Activated naive CD8-positive, alpha-beta T cell (primary cell): ENCODE results near the gene MKRN2.
"Not testable (repeated sequence)": the region's sequence is repeated elsewhere in the genome, so short reads cannot be mapped to it uniquely, and the experiment has no call there.

Source experiments
- H3K27ac Mint-ChIP-seq: one replicate; pipeline ENCODE4 v1.8.0; 2021; ENCODE audit warnings: mixed read lengths
- H3K27me3 Mint-ChIP-seq: one replicate; pipeline ENCODE4 v1.8.0; 2021; ENCODE audit warnings: mixed read lengths
- H3K36me3 Mint-ChIP-seq: one replicate; pipeline ENCODE4 v1.8.0; 2021; ENCODE audit warnings: mixed read lengths
- H3K4me1 Mint-ChIP-seq: one replicate; pipeline ENCODE4 v1.8.0; 2021; ENCODE audit warnings: low read depth, mixed read lengths
- H3K4me3 Mint-ChIP-seq: one replicate; pipeline ENCODE4 v1.8.0; 2021; ENCODE audit warnings: mild to moderate bottlenecking, mixed read lengths
- H3K9me3 Mint-ChIP-seq: one replicate; pipeline ENCODE4 v1.8.0; 2021; ENCODE audit warnings: low read depth, mixed read lengths

The MKRN2 gene

GRCh38 chr3:12541625-12542024 is 15.3 kb upstream of the MKRN2 start:
- Mint-ChIP-seq H3K27ac (no peak overlapping the region), H3K4me1 (peaks cover 2% of the 10 kb centered on the region)

GRCh38 chr3:12543497-12543896 is 13.4 kb upstream of the MKRN2 start:
- H3K36me3 Mint-ChIP-seq, H3K4me3 Mint-ChIP-seq, H3K4me1 Mint-ChIP-seq, H3K27ac Mint-ChIP-seq, H3K27me3 Mint-ChIP-seq, H3K9me3 Mint-ChIP-seq: not testable (repeated sequence)

More at GRCh38 chr3:12541625-12542024, 15.3 kb upstream of the MKRN2 start:
- Mint-ChIP-seq H3K27me3 (no peaks in the 10 kb centered on the region), H3K9me3 (no peaks in the 10 kb centered on the region), H3K4me3 (no peak overlapping the region), H3K36me3 (no peaks in the 10 kb centered on the region)

GRCh38 chr3:12544652-12545472 is 12.0 kb upstream of the MKRN2 start:
- Mint-ChIP-seq H3K4me1 (peaks cover 2% of the 10 kb centered on the region), H3K27me3 (no peaks in the 10 kb centered on the region), H3K4me3 (no peak overlapping the region), H3K9me3 (no peaks in the 10 kb centered on the region), H3K27ac (no peak overlapping the region), H3K36me3 (no peaks in the 10 kb centered on the region)

GRCh38 chr3:12545473-12545791 is 11.5 kb upstream of the MKRN2 start, which contains the start of gene MKRN2OS:
MKRN2OS (minus strand) TSS chr3:12545499; CDS start chr3:12545464, 35 bp downstream.
- H3K36me3 Mint-ChIP-seq, result no peaks in the 10 kb centered on the region
- no peaks in the 10 kb centered on the region for H3K9me3 Mint-ChIP-seq
- H3K4me1 Mint-ChIP-seq, result peaks cover 2% of the 10 kb centered on the region
- no peak within 1 kb of the TSS for H3K4me3 Mint-ChIP-seq
- no peak within 1 kb of the TSS for H3K27ac Mint-ChIP-seq
- H3K27me3 Mint-ChIP-seq, result no peaks in the 10 kb centered on the region

GRCh38 chr3:12549971-12550760 is 6.7 kb upstream of the MKRN2 start:
- H3K27me3 Mint-ChIP-seq, result peaks cover 8% of the 10 kb centered on the region
- H3K36me3 Mint-ChIP-seq, result no peaks in the 10 kb centered on the region
- no peak overlapping the region for H3K4me3 Mint-ChIP-seq
- no peak overlapping the region for H3K27ac Mint-ChIP-seq
- peaks cover 9% of the 10 kb centered on the region for H3K4me1 Mint-ChIP-seq
- H3K9me3 Mint-ChIP-seq, result no peaks in the 10 kb centered on the region

- H3K4me3 Mint-ChIP-seq, result peak overlapping the region; percentile 86
- peaks cover 2% of the 10 kb centered on the region for H3K36me3 Mint-ChIP-seq
- H3K4me1 Mint-ChIP-seq, result peaks cover 33% of the 10 kb centered on the region
- H3K27ac Mint-ChIP-seq, result no peak overlapping the region
- H3K9me3 Mint-ChIP-seq, result no peaks in the 10 kb centered on the region
- H3K27me3 Mint-ChIP-seq, result peaks cover 15% of the 10 kb centered on the region
Observed at GRCh38 chr3:12553921-12554391, 2.9 kb upstream of the MKRN2 start.

GRCh38 chr3:12556314-12556689 is 585 bp upstream of the MKRN2 start:
- H3K27me3 Mint-ChIP-seq, result peaks cover 15% of the 10 kb centered on the region
- peaks cover 56% of the 10 kb centered on the region for H3K4me1 Mint-ChIP-seq
- H3K9me3 Mint-ChIP-seq, result no peaks in the 10 kb centered on the region
- peak overlapping the region; percentile 97 for H3K4me3 Mint-ChIP-seq
- peak overlapping the region; percentile 64 for H3K27ac Mint-ChIP-seq
- peaks cover 4% of the 10 kb centered on the region for H3K36me3 Mint-ChIP-seq

- Mint-ChIP-seq H3K4me3 (peak overlapping the region; percentile 97), H3K4me1 (peaks cover 69% of the 10 kb centered on the region), H3K27ac (peak overlapping the region; percentile 92), H3K27me3 (peaks cover 15% of the 10 kb centered on the region), H3K9me3 (no peaks in the 10 kb centered on the region), H3K36me3 (peaks cover 4% of the 10 kb centered on the region)
Observed at GRCh38 chr3:12557473-12558100, 700 bp downstream of the MKRN2 start.

- Mint-ChIP-seq H3K4me3 (peak overlapping the region; percentile 97), H3K9me3 (no peaks in the 10 kb centered on the region), H3K4me1 (peaks cover 68% of the 10 kb centered on the region), H3K36me3 (peaks cover 4% of the 10 kb centered on the region), H3K27me3 (peaks cover 11% of the 10 kb centered on the region), H3K27ac (peak overlapping the region; percentile 50)
Observed at GRCh38 chr3:12558706-12559105, 1.8 kb downstream of the MKRN2 start.

GRCh38 chr3:12559520-12559919 is 2.6 kb downstream of the MKRN2 start:
- H3K9me3 Mint-ChIP-seq, result no peaks in the 10 kb centered on the region
- peaks cover 63% of the 10 kb centered on the region for H3K4me1 Mint-ChIP-seq
- H3K4me3 Mint-ChIP-seq, result peak overlapping the region; percentile 97
- no peak overlapping the region for H3K27ac Mint-ChIP-seq
- H3K27me3 Mint-ChIP-seq, result peaks cover 9% of the 10 kb centered on the region
- H3K36me3 Mint-ChIP-seq, result peaks cover 5% of the 10 kb centered on the region

- Mint-ChIP-seq H3K27ac (peak overlapping the region; percentile 91), H3K27me3 (peaks cover 3% of the 10 kb centered on the region), H3K9me3 (no peaks in the 10 kb centered on the region), H3K4me1 (peaks cover 65% of the 10 kb centered on the region), H3K4me3 (peak overlapping the region; percentile 72), H3K36me3 (peaks cover 13% of the 10 kb centered on the region)
Observed at GRCh38 chr3:12560505-12561190, 3.8 kb downstream of the MKRN2 start.

- H3K36me3 Mint-ChIP-seq, result peaks cover 15% of the 10 kb centered on the region
- H3K27ac Mint-ChIP-seq, result peak overlapping the region; percentile 91
Observed at GRCh38 chr3:12561397-12561796, 4.5 kb downstream of the MKRN2 start.

GRCh38 chr3:12562451-12562850 is 5.6 kb downstream of the MKRN2 start:
- Mint-ChIP-seq H3K27me3 (no peaks in the 10 kb centered on the region), H3K9me3 (peaks cover 3% of the 10 kb centered on the region), H3K27ac (no peak overlapping the region), H3K4me3 (no peak overlapping the region), H3K36me3 (peaks cover 18% of the 10 kb centered on the region), H3K4me1 (peaks cover 61% of the 10 kb centered on the region)

More at GRCh38 chr3:12561397-12561796, 4.5 kb downstream of the MKRN2 start:
- Mint-ChIP-seq H3K4me1 (peaks cover 61% of the 10 kb centered on the region), H3K4me3 (peak overlapping the region; percentile 40), H3K9me3 (no peaks in the 10 kb centered on the region), H3K27me3 (no peaks in the 10 kb centered on the region)

GRCh38 chr3:12566976-12567375 is 10.1 kb downstream of the MKRN2 start:
- peaks cover 29% of the 10 kb centered on the region for H3K4me1 Mint-ChIP-seq
- H3K4me3 Mint-ChIP-seq, result no peak overlapping the region
- H3K36me3 Mint-ChIP-seq, result peaks cover 30% of the 10 kb centered on the region
- H3K27me3 Mint-ChIP-seq, result no peaks in the 10 kb centered on the region
- H3K27ac Mint-ChIP-seq, result no peak overlapping the region
- H3K9me3 Mint-ChIP-seq, result peaks cover 3% of the 10 kb centered on the region
